Hematopoietic multipotent progenitor cell treated with erythropoietin and hydrocortisone succinate and interleukin-3 and kit ligand, for 6 days (in vitro differentiated cells): Measurements from ENCODE around the gene CARD19.
"Not testable (repeated sequence)": the region's sequence is repeated elsewhere in the genome, so short reads cannot be mapped to it uniquely, and the experiment has no call there.

ENCODE experiments used
- DNase-seq: peaks from one replicate; pipeline ENCODE4 v3.0.0-alpha.2; 2015

Gene CARD19

DNA sequence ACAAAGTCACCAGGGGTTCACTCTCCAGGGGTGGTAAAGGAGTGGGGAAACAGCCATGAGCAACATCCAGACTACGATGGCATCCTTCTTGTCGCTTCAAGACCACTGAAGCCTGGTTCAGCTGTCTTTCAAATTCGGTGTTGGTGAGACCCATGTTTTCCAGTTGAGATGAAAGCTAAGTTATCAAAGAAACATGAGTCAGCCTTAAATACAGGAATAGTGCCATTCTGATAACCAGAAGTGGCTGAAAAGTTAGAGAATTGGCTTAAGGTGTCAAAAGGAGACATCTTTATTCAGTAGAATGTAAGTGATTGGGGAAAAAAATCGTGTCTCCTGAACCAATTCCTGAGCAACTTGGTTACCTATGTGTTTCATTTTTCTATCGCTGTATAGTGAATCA lies 7.0 kb upstream of the CARD19 start:
- DNase-seq = no peak

DNA sequence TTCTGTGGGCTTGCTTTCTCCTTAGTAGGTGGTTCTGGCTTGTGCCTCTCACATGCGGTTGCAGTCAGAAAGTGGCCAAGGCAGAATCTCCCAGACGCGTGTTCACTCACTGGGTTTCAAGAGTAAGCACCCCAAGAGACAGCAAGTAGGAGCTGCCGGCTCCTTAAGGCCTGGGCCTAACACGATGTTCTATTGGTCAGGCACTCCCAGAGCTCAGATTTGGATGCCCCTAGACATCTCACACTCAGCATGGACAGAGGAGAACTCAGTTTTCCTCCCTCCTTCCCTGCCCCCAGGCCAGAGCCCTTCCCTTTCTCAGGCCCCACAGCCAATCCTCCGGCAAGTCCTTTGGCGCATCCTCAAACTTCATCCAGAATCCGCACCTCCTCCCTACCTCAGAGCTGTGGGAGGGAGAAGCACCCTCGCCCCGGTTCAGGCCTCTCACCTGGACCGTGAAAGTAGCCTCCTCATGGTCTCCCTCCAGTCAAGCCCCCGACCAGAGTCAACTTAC lies 6.5 kb upstream of the CARD19 start:
- no peak for DNase-seq

DNA sequence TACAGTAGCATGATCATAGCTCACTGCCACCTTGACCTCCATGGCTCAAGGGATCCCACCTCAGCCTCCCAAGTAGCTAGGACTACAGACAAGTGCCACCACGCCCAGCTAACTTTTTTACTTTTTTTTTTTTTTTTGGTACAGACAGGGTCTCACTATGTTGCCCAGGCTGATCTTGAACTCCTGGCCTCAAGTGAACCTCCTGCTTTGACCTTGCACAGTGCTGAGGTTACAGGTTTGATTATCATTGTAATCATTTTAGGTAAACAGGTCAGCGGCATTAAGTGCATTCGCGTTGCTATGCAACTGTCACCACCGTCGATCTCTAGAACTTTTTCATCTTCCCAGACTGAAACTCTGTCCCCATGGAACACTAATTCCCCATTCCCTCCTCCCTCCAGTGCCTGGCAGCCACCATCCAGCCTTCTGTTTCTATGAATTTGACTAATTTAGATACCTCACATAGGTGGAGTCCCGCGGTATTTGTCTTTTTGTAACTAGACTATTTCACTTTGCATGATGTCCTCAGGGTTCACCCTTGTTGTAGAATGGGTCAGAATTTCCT lies 5.8 kb upstream of the CARD19 start:
- DNase-seq = no peak

DNA sequence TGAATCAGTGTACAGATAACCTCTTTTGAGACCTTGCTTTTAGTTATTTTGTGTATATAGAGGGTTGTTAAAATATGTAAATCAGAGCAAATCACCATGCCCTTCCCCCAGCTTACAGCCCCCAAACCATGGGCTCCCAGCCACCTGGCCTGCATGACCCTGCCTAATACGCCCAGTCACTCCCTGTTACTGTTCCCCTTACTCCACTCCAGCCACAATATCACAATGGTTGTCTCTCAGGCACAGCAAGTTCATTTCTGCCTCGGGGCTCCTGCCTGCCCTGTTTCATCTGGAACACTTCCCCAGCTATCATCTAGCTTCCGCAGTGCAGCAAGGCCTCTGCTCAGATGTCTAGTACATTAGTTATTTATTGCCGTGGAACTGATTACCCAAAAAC lies 5.0 kb upstream of the CARD19 start:
- DNase-seq = no peak

DNA sequence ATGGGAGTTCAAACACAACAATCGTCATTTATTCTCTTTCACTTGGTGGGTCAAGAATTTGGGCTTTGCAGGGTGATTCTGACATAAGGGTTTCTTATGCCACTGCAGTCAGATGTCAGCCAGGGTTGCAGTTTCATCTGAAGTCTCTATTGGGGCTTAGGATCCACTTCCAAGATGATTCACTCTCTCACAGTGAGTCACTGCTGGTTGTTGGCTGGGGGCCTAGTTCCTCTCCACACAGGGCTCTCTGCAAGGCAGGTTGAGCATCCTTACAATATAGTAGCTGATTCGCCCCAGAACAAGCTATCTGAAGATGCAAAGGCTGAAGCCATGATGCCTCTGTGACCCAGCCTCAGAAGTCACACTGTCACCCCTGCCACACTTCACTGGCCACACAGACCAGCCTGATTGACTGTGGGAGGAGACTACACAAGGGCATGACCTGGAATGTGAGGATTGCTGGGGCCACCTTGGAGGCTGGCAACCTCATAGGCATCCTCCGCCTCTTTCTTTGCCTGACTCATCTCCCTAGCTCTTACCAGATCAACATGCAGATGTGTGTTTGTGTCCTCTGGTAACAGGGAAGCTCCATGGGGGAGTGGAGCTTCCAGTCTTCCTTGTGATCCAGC lies 4.5 kb upstream of the CARD19 start:
- DNase-seq = no peak

DNA sequence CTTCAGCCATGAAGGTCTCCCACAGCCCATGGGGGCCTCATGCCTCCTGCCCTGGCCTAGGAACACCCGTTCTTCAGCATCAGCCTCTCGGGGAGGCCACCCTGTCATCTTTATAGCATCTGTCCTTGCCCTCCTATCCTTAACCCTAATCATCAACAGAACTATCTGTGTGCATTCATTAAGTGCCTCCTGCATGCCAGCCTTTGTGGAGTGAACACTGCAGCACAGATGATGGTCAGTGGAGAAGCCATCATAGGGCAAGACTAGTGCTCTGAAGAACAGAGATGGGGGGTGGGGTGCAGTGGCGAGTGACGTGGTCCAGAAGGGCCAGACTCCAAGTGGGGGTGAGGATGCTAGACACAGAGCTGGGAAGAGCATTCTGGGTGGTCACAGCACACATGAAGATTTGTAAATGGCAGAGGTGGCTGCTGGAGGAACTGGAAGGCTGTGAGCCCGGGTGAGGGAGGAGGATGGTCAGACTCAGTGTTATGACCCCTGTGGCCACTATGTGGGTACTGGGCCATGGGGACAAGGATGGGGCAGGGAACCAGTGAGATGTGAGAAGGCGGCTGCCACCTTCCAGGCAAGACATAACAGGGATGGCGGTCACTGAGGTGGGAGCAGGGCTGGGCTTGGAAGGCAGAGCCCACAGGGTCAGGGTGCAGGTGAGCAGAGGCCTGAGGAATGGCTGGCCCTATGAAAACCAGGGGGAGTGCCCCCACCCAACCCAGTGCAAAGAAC lies 3.6 kb upstream of the CARD19 start:
- DNase-seq = no peak

DNA sequence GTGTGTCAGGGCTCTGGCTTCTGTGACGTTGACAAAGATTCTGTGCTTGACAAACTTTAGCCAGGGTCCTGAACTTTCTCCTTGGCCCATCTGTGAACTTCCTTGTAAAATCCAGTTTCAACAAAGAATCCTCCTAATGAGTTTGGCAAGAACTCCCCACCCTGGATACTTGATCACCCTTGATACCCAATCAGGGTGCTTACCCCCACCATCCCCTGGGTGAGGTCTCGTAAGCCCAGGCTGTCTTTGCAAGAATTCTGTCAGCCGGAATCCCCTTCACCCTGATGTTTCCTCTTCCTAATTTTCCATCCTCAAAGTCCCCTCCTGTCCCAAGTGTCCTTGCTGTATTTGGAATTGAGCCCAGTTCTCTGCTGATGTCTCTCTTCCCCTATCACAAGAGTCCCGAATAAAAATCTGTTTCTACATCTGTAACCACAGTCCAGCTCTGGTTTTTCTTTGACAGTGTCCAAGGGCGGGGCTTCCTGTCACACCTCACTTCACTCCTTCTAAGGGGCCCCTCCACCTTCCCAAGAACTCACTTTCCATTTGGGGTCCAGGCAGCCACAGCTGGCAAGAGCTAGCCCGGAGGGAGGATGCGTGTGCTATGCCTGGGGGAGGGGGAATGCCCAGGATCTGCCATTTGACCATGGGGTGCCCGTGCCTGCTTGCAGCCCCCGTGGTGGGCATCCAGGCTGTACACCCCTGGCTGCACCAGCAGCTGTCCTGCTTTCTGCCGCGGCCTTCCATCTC lies 2.7 kb upstream of the CARD19 start:
- peak; percentile 84 for DNase-seq

DNA sequence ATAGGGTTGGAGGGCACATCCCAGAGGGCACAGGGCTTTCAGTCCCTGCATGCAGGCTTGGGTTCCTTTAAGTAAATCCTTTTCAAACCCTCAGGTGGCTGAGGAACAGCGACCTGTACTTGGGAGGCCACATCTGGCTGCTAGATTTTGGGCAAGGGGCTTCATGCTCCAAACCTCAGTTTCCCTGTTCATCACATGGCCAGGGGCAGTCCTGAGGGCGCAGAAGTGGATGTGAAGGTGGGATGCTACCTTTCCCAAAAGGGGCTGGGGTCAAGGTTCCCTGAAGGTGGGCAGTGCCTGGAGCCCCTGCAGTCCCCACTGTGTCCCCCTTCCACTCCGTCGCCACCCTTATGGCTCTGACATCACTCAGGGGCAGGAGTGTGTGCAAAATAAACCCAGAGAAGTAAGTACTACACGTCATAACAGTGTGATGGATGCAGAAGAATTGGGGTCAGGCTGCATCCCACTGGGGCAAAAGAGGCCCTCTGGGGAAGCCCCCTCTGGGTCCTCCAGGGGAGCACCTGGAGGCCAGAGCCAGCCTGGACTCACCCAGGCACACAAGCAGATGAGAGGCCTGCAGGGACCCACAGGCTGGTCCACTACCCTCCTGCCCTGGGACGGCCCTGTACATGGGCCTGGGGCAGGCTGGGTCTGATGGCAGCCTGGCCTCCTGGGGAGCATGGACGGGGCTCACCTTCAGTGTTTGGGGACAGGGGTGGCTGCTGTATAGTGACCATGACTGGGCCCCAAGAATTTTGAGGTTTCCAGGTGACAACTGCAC lies 1.9 kb upstream of the CARD19 start:
- no peak for DNase-seq

DNA sequence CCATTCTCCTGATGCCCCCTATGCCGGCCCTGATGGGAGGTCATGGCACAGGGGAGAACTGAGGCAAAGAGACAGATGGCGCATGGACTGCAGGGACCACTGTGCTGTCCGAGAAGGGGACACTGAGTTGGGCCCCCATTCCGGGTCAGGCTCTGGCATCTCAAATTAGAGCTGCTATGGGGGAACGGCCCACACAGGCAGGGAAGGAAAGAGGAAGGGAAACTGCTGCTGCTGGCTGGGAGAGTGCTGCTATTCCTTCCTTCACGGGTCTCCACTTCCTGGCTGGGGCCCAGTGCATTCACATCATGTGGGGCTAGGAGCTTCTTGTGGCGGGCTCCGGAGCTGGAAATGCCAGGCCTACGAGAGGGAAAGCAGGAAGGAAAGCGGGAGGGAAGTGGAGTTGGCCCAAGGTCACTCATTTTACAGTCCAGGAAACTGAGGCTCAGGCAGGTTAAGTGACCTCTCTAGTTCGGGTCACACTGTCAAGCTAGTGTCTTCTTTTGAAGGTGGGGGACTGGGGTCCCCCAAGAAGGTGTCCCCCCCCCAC lies 1.3 kb upstream of the CARD19 start:
- no peak for DNase-seq

DNA sequence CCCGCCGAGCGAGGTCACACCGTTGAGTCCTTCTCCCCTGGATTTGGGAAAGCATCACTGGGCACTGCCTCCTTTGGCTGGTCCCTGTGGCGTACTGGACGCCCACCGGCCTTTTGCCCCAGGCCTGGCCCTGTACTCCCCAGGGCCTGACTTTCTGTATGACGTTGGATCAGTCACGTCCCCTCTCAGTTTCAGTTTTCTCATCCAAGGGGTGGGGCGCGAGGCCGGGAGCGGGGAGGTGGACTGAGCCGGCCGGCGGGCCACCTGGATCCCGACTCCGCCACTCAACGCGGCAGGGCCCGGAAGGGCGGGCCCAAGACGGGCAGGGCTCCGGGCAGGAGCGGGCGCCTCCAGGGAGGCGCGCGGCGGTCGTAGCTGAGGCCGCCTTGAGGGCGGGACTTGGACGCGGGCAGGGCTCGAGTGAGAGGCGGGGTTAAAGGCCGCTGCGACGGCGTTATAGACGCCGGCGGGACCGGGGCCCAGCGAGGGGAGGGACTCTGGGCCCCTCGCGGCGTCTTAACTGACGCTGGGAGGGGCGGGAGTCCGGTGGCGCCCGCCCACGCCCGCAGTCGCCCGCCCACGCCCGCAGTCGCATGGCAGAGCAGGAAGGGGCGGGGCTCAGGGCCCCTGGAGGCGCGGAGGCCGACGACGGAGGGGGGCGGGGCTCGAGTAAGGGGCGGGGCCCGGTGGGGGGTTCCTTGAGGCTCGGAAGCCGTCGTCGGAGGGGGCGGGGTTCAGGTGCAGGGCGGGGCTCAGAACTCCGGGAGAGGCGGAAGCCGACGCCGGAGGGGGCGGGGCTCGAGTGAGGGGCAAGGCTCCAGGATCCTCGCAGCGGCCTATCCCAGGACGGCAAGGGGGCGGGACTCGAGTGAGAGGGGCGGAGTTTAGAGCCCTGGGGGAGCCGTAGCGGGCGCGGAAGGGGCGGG lies 549 bp upstream of the CARD19 start:
- peak; percentile 99 for DNase-seq

DNA sequence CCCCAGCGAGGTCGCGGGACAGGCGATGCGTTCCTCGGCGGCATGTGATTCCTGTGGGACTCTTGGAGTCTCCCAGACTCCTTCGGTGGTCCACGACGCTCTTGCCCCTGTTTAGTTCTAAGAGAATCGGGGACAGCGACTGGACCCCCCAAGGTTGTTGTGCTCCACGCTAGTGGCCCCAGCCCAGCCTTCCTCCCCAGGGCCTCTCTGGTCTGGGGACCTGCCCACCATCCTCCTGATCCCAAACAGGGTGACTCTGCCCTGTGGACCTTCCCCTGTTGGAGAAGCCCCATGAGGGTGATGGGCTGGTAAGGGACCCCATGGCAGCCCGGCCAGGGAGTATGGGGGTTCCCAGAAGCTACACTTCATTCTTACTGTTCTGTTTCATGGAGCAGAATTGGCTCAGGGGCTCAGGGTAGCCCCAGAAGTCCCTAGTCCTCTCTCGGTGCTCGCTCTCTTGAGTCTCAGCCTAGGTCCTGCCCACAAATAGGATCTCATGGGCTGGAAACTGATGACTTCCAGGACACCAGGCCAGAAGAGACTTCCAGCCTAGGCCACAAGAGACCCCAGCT lies 880 bp downstream of the CARD19 start:
- DNase-seq = no peak

DNA sequence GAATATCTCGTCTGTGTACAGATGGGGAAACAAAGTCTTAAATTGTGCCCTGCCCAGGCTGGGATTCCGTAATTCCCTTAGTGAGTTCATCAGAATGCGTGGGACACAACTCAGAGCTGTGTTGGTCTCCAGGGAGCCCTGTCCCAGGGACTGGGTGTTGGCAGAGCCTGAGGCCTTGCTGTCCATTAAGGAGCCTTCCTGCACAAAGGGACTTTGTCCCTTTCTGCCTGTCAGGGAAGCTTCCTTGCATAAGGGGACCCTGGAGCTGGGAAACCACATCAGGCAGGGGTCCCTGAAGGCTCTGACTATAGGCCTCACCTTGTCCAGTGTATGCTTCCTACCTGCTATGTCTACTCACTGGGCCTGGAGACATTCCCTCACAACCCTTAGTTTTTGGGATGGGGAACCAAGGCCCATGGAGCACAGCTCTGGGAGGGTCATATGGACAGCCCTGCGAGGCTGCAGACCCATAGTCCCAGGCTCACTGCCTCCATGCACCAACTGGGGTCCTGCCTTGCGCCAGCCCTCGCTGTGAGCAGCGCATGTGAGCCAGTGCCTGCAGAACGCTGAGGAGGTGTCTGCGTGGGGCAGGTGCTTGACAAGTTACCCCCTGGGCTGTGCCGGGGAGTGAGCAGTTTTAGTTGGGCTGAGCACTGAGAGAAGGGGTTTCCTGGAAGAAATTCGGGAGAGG lies 1.6 kb downstream of the CARD19 start:
- DNase-seq = no peak

DNA sequence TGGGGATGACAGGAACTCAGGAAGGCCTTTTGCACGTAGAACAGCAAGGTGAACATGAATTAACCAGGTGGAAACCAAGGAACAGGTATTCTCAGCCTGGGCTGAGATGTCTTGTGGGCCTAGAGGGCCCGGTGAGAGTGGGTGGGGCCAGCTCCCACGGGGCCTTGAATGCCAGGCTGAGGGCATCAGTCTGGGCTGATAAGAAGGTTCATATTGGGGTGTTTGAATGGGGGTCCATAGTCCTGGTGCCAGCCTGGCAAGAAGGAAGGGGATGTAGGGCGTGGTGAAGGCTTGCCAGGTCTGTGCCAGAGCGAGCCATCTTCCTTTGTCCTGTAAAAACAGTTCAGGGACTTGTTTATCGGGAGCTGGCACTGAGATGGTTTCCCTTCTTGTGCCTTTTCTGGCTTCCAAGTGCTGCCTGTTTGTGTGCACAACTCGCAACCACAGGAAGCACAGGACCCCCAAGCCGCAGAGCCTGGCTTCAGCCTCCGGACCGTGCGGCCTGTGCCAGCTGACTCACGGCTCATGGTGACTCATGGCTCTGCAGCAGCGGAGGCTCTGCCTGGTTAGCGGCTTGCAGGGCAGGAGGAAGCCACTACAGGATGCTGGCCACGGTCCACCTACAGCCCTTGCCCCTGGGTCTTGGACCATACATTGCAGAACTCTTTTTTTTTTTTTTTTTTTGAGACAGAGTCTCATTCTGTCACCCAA lies 2.4 kb downstream of the CARD19 start:
- DNase-seq = peak; percentile 92

DNA sequence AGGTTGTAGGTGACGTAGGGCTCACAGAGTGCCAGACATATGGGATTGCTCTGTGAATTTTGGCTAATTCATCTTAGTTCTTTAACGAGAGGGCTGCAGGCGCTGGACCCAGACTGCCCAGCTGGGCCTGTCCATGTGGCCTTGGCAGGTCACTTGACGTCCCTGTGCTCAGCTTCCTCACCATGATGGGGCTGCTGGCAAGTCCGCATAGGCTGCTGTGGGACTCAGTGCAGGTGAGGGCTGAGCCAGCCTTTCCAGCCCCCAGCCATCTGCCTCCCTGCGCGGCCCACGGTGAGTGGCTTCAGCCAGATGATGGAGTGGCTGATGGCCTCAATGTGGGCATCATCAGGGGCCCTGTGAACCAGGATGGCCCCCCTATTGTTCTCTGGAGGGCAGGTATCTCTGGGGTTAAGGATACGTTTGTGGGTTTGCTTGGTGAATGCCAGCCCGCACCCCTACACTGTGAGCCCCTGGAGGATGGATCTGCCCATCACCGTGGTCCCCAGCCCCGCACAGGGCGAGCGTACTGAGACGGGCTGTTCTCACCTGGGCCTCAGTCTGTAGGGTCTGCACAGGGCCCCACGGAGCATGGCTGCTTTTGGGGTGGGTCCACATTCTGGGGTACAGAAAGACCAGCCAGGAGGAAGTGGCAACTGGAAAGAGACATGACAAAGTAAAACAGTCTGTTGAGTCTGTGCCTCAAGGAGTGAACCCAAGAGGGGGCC lies 3.7 kb downstream of the CARD19 start:
- no peak for DNase-seq

DNA sequence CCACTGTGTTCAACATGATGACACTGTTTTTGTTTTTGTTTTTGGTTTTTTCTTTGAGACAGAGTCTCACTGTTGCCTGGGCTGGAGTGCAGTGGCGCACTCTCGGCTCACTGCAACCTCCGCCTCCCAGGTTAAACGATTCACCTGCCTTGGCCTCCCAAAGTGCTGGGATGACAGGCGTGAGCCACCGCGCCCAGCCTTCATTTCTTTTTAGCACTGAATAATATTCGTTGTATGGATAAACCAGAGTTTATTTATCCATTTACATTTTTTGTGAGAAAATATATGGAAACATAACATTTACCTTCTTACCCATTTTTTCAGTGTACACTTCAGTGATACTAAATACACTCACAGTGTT lies 4.2 kb downstream of the CARD19 start:
- DNase-seq = no peak

DNA sequence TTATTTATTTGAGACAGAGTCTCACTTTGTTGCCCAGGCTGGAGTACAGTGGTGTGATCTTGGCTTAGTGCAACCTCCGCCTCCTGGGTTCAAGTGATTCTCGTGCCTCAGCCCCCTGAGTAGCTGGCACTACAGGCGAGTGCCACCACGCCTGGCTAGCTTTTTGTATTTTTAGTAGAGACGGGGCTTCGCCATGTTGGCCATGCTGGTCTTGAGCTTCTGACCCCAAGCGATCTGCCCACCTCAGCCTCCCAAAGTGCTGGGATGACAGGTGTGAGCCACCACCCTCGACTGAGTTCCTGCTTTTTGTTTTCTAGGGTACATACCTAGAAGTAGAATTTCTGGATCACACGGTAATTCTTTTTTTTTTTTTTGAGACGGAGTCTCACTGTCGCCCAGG lies 5.1 kb downstream of the CARD19 start:
- DNase-seq = not testable (repeated sequence)

DNA sequence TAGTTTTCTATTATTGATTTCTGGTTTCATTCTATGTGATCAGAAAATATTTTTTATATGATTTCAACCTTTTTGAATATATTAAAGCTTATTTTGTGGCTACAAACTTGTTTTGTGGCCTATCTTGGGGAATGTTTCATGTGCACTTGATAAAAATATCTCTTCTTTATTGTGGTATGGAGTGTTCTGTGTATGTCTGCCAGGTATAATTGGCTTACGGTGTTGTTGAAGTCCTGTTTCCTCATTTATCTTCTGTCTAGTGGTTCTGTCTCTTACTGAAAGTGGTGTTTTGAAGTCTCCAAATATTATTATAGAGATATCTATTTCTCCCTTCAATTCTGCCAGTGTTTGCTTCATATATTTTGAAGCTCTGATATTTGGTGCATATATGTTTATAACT lies 9.6 kb downstream of the CARD19 start:
- no peak for DNase-seq

DNA sequence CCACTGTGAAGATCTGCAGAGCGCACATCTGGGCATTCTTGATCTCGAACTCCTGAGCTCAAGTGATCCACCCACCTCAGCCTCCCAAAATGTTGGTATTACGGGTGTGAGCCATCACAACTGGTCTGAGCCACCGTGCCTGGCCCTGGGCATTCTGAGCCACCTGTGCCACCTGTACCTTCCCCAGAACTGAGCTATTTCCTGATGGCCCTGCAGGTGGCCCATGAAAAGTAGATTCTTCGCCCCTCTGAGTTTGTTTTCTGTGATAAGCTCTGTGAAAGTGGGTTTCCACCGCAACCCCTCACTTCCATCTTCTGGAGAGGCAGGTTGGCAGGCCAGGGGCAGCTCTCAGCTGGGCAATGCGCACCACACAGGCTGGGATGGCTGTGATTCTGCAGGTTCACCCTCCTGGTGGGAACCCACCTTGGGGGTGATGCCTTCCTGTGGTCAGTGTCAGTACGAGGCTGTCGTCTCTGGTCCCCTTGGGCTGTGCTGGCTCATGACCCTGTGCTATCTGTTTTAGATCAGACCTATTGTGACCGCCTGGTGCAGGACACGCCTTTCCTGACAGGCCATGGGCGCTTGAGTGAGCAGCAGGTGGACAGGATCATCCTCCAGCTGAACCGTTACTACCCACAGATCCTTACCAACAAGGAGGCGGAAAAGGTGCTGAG lies 11.3 kb downstream of the CARD19 start:
- DNase-seq = no peak

DNA sequence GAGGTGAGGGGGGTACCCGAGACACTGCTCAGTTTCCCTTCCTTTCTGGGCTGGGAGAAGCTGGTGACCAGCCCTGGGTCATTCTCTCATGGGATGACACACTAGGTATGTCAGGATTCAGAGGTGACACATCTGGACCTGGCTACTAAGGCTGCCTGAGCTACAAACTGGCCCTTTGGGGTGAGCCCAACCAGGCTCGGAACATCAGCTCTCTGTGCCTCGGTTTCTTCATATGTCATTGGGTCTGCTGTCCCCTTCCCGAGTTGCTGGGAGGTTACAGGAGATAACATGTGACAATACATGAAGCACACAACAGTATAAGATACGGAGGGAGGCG lies 11.8 kb downstream of the CARD19 start:
- DNase-seq = no peak
